Hematopoietic multipotent progenitor cell treated with erythropoietin and hydrocortisone succinate and interleukin-3 and kit ligand, for 6 days (in vitro differentiated cells): ENCODE measurements around the gene NOL11.
"Not testable (repeated sequence)": the region's sequence is repeated elsewhere in the genome, so short reads cannot be mapped to it uniquely, and the experiment has no call there.

Source experiments
- DNase-seq: peaks from one replicate; pipeline ENCODE4 v3.0.0-alpha.2; 2015

The NOL11 gene

DNA sequence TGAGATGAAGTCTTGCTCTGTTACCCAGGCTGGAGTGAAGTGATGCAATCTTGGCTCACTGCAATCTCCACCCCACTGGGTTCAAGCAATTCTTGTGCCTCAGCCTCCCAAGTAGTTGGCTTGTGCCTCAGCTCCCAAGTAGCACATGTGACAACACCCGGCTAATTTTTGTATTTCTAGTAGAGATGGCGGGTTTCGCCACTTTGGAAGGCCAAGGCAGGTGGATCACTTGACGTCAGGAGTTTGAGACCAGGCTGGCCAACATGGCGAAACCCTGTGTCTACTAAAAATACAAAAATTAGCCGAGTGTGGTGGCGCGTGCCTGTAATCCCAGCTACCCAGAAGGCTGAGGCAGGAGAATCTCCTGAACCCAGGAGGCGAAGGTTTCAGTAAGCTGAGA is 39.0 kb downstream of the NOL11 start:
- DNase-seq: not testable (repeated sequence)

DNA sequence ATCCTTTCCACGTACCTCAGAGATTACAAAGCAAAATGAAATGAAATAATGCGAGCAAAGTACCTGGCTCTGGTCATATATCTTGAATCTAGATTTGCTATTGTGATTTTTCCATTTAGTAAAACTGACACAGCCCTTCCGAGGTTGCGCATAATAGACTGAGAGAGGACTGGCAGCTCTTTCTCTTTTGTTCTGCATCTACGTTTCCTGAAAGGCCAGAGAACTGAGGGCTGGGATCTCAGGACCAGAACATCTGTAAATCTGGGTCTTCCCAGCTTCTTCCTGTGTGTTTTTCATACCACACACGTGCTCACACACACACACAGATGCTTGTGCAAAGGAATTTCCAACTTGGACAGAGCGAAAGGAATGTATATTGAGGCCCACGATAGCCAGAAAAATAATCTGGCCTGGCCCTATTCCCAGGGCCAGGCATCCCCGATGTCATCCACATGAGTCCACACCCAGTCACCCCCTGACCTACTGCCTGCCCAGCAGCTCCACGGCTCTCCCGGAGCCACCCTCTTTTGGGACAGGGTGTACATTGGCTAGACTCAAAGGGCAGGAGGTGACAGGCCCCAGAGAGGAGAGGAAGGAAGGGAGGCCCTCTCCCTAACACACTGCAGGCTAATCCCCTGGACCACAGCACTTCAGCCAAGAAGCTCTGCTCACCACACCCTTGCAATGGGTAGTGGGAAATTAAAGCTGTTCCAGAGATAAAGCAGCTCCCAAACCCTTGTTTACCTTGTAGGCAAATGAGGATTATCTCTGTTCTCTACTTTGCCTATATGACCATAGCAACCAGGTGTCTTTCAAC is 41.8 kb downstream of the NOL11 start:
- peak; percentile 41 for DNase-seq

DNA sequence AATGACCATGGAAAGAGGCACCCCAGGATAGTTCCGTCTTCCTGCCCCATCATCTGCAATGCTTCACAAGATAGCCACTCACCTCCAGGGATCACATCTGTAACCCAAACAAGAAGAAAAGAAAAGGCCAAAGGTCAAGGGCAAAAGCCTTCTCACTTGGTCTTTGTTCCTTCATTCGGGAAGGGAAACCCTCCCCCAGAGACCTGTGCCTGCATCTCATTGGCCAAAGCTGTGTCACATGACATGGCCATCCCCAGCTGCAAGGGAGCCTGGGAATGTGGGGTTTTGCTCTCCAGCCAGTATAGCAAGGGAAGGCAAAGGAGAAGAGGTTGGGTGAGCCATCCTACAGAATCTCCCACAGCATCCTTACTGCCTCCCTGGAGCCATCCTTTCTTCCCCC is 47.9 kb downstream of the NOL11 start:
- DNase-seq: no peak

DNA sequence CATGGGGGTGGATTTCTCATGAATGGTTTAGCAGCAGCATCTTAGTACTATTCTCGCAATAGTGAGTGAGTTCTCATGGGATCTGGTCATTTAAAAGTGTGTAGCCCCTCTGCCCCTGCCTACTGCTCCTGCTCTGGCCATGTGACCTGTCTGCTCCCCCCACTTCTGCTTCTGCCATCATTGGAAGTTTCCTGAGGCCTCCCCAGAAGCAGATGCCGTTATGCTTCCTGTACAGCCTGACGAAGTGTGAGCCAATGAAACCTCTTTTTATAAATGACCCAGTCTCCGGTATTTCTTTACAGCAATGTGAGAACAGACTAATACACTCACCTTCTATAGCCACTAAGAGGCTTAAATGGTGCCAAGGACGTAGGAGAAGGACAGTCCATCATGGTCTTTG is 51.5 kb downstream of the NOL11 start:
- no peak for DNase-seq

DNA sequence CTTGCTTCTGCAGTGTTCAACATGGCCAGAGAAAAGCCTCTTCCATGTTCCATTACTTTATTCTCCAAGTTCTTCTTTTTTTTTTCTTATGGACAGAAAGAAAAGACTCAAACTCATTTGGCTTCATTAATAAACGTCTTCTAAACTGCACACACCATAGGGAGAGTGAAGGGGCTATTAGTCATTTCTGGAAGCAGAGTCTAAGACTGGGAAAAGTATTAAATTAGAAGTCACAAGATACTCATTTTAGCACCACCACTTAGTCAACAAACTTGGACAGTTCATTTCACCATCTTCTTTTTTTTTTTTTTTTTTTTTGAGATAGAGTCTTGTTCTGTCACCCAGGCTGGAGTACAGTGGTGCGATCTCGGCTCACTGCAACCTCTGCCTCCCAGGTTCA is 52.8 kb downstream of the NOL11 start:
- no peak for DNase-seq

DNA sequence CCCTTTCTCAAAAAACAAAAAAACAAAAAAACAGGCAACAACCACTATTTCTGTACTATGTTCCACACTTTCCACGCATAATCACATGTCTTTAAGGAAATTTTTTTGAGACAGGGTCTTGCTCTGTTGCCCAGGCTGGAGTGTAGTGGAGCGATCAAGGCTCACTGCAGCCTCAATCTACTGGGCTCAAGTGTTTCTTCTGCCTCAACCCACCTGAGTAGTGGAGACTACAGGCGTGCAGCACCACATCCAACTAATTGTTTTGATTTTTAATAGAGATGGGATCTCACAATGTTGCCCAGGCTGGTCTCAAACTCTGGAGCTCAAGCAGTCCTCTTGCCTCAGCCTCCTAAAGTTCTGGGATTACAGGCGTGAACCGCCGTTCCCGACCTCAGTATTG is 54.9 kb downstream of the NOL11 start:
- DNase-seq: no peak

DNA sequence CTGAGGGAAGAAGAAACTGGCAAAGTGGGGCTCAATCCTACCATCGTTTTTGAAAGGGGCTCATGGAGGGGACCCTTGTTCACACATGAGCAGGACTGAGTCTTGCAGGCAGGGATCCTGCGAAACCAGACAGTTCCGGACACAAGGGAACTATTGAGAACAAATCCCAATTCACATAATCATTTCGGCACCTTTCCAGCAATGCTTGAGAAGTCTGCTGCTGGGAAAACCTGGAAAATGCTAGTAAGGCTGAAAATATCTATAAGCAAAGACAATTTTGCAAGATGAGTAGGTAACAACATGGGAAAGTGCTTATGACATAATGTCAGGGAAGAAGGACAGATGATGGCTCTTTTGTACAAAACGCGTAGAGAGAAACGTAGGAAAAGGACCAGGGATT is 55.5 kb downstream of the NOL11 start:
- no peak for DNase-seq

DNA sequence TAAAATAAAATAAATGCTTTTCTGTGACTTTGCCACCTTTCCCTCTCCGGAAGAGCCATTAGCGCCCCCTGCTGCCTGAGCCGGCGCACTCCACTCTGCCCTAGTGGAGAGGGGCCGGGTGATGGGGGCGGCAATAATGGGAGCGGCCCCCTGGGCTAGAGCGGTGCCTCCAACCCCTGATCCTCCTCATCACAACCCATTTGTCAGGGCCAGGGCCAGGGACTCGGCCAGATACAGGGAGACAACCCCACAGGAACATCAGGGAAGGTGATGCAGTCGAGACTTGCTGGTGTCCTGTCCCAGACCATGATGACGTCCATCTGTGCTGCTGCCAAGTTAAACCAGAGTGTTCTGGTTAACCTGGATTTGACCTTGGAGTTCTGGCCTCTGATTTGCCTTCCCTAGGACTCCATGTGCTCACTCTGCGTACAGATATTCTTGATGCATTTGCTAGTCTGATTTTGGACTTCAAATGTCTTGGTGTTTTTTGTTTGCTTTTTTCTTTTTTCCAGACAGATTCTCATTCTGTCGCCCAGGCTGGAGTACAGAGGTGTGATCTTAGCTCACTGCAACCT is 61.4 kb downstream of the NOL11 start:
- peak; percentile 68 for DNase-seq

DNA sequence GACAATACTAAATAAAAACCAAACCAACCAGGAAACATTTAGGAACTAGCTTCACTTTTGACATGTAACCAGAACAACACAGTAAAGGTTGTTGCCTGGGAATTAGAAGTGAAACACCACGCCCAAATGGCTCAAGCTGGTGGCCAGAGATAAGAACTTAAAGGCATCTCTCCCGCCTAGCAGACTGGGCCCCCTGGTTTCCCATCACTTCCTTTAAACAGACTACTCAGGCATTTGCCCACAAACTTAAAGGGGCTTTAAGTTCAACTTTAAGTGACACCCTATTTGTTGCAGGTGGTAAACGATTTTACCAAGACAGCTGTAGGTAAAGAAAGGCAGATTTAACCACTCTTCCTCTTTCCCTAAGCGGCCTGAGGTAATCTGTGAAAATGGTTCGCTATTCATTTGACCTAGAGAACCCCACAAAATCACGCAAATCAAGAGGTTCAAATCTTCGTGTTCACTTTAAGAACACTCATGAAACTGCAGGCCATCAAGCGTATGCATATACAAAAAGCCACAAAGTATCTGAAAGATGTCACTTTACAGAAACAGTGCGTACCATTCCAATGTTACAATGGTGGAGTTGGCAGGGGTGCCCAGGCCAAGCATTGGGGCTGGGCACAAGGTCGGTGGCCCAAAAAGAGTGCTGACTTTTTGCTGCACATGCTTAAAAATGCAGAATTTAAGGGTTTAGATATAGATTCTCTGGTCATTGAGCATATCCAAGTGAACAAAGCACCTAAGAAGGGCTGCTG is 66.8 kb downstream of the NOL11 start:
- peak; percentile 98 for DNase-seq

DNA sequence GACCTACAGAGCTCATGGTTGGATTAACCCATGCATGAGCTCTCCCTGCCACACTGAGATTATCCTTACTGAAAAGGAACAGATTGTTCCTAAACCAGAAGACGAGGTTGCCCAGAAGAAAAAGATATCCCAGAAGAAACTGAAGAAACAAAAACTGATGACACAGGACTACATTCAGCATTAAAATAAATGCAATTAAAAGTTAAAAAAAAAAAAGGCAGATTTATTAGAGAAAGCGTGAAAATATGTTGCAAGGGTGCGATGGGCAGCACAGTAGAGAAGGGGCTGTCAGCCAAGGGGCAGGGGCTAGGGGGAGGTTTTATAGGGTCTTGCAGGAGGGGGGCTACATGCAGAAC is 67.4 kb downstream of the NOL11 start:
- DNase-seq: no peak

DNA sequence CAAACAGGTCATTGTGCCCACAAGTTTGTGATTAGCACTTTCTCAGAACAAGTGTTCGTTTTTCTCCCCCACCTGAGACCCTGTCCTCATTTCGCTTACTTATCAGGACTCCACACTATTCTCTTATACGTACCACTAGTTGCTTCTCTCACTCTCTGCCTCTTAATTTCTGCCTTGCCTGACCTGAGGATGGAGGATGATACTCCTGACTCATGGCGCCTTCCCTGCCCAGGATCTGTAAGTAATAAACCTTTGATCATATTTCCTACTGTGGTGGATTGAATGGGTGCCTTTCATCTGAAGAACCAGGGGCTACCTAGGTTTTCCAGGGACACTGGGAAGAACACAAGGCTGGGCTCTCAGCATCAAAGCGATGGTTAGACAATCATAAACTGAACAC is 67.8 kb downstream of the NOL11 start:
- no peak for DNase-seq
